Measurements from ENCODE around the gene PREX1. TPM values are rescaled to one million over a fixed set of nuclear protein-coding genes. Genes with fewer than 3 reads are reported as not detected.

The PREX1 gene
- total and polyA plus RNA-seq, 9 donors = 16.7 to 32.5 (median 22.5) TPM

GRCh38 chr20:48862279-48862678, 34.5 kb upstream of the PREX1 start:
- H3K9me3 ChIP-seq (replicated peaks; ENCODE audit: control insufficient read depth, low read depth, low read length) = no peaks in the 10 kb centered on the region
- no peak overlapping the region for H3K4me3 ChIP-seq (ENCODE audit: low read length)
- no peaks in the 10 kb centered on the region for H3K4me1 ChIP-seq (ENCODE audit: control insufficient read depth, insufficient read depth, low read length)
- WGBS (ENCODE audit: insufficient coverage) = no CpG with 5 or more reads among the region's 1 CpG
- no peaks in the 10 kb centered on the region for H3K36me3 ChIP-seq (ENCODE audit: control insufficient read depth, insufficient read depth, low read length)
- DNase-seq = no peak
- peaks cover 4% of the 10 kb centered on the region for H3K27me3 ChIP-seq (ENCODE audit: control insufficient read depth, insufficient read depth, low read length)
- H3K27ac ChIP-seq (ENCODE audit: low read length) = no peak overlapping the region

GRCh38 chr20:48861444-48861843, 33.6 kb upstream of the PREX1 start:
- H3K4me1 ChIP-seq (ENCODE audit: control insufficient read depth, insufficient read depth, low read length) = no peaks in the 10 kb centered on the region
- H3K27ac ChIP-seq (ENCODE audit: low read length) = no peak overlapping the region
- no peak overlapping the region for H3K4me3 ChIP-seq (ENCODE audit: low read length)
- H3K27me3 ChIP-seq (ENCODE audit: control insufficient read depth, insufficient read depth, low read length) = peaks cover 4% of the 10 kb centered on the region
- DNase-seq = no peak
- H3K9me3 ChIP-seq (replicated peaks; ENCODE audit: control insufficient read depth, low read depth, low read length) = no peaks in the 10 kb centered on the region
- WGBS (ENCODE audit: insufficient coverage) = 88% methylated on average over 2 of the region's 2 CpGs
- no peaks in the 10 kb centered on the region for H3K36me3 ChIP-seq (ENCODE audit: control insufficient read depth, insufficient read depth, low read length)

- 43% methylated on average over 5 of the region's 6 CpGs for WGBS (ENCODE audit: insufficient coverage)
- H3K27ac ChIP-seq (ENCODE audit: low read length) = peak overlapping the region; percentile 42
- no peaks in the 10 kb centered on the region for H3K27me3 ChIP-seq (ENCODE audit: control insufficient read depth, insufficient read depth, low read length)
- no peaks in the 10 kb centered on the region for H3K9me3 ChIP-seq (replicated peaks; ENCODE audit: control insufficient read depth, low read depth, low read length)
- no peaks in the 10 kb centered on the region for H3K36me3 ChIP-seq (ENCODE audit: control insufficient read depth, insufficient read depth, low read length)
- peaks cover 7% of the 10 kb centered on the region for H3K4me1 ChIP-seq (ENCODE audit: control insufficient read depth, insufficient read depth, low read length)
- peak; percentile 66 for DNase-seq
- no peak overlapping the region for H3K4me3 ChIP-seq (ENCODE audit: low read length)
These were observed 30.4 kb upstream of the PREX1 start for GRCh38 chr20:48858075-48858790.

GRCh38 chr20:48856130-48856529, 28.3 kb upstream of the PREX1 start:
- no peaks in the 10 kb centered on the region for H3K9me3 ChIP-seq (replicated peaks; ENCODE audit: control insufficient read depth, low read depth, low read length)
- H3K36me3 ChIP-seq (ENCODE audit: control insufficient read depth, insufficient read depth, low read length) = no peaks in the 10 kb centered on the region
- peaks cover 7% of the 10 kb centered on the region for H3K4me1 ChIP-seq (ENCODE audit: control insufficient read depth, insufficient read depth, low read length)
- DNase-seq = no peak
- WGBS (ENCODE audit: insufficient coverage) = 100% methylated on average over 1 of the region's 5 CpGs
- no peak overlapping the region for H3K27ac ChIP-seq (ENCODE audit: low read length)
- no peaks in the 10 kb centered on the region for H3K27me3 ChIP-seq (ENCODE audit: control insufficient read depth, insufficient read depth, low read length)
- H3K4me3 ChIP-seq (ENCODE audit: low read length) = no peak overlapping the region

- WGBS (ENCODE audit: insufficient coverage) = 79% methylated on average over 2 of the region's 4 CpGs
These were observed 27.2 kb upstream of the PREX1 start for GRCh38 chr20:48855046-48855445.

GRCh38 chr20:48852609-48853008, 24.8 kb upstream of the PREX1 start:
- Histone ChIP-seq H3K4me1 (ENCODE audit: control insufficient read depth, insufficient read depth, low read length) (peaks cover 9% of the 10 kb centered on the region), H3K36me3 (ENCODE audit: control insufficient read depth, insufficient read depth, low read length) (no peaks in the 10 kb centered on the region), H3K27me3 (ENCODE audit: control insufficient read depth, insufficient read depth, low read length) (no peaks in the 10 kb centered on the region), H3K4me3 (ENCODE audit: low read length) (no peak overlapping the region), H3K9me3 (replicated peaks; ENCODE audit: control insufficient read depth, low read depth, low read length) (no peaks in the 10 kb centered on the region), H3K27ac (ENCODE audit: low read length) (no peak overlapping the region)
- no peak for DNase-seq

More at GRCh38 chr20:48855046-48855445, 27.2 kb upstream of the PREX1 start:
- no peak for DNase-seq
- H3K27me3 ChIP-seq (ENCODE audit: control insufficient read depth, insufficient read depth, low read length) = no peaks in the 10 kb centered on the region
- no peaks in the 10 kb centered on the region for H3K36me3 ChIP-seq (ENCODE audit: control insufficient read depth, insufficient read depth, low read length)
- peaks cover 9% of the 10 kb centered on the region for H3K4me1 ChIP-seq (ENCODE audit: control insufficient read depth, insufficient read depth, low read length)
- no peaks in the 10 kb centered on the region for H3K9me3 ChIP-seq (replicated peaks; ENCODE audit: control insufficient read depth, low read depth, low read length)
- H3K4me3 ChIP-seq (ENCODE audit: low read length) = no peak overlapping the region
- H3K27ac ChIP-seq (ENCODE audit: low read length) = no peak overlapping the region

- no peak overlapping the region for H3K4me3 ChIP-seq (ENCODE audit: low read length)
- peaks cover 14% of the 10 kb centered on the region for H3K4me1 ChIP-seq (ENCODE audit: control insufficient read depth, insufficient read depth, low read length)
- H3K9me3 ChIP-seq (replicated peaks; ENCODE audit: control insufficient read depth, low read depth, low read length) = no peaks in the 10 kb centered on the region
- H3K27me3 ChIP-seq (ENCODE audit: control insufficient read depth, insufficient read depth, low read length) = no peaks in the 10 kb centered on the region
- no peak overlapping the region for H3K27ac ChIP-seq (ENCODE audit: low read length)
- no peaks in the 10 kb centered on the region for H3K36me3 ChIP-seq (ENCODE audit: control insufficient read depth, insufficient read depth, low read length)
- DNase-seq = no peak
- no CpG with 5 or more reads among the region's 6 CpGs for WGBS (ENCODE audit: insufficient coverage)
These were observed 23.8 kb upstream of the PREX1 start for GRCh38 chr20:48851579-48851978.

- no peaks in the 10 kb centered on the region for H3K27me3 ChIP-seq (ENCODE audit: control insufficient read depth, insufficient read depth, low read length)
These were observed 23.1 kb upstream of the PREX1 start for GRCh38 chr20:48850977-48851299.

GRCh38 chr20:48850257-48850976, 22.6 kb upstream of the PREX1 start:
- no peak for DNase-seq
- Histone ChIP-seq H3K9me3 (replicated peaks; ENCODE audit: control insufficient read depth, low read depth, low read length) (no peaks in the 10 kb centered on the region), H3K27me3 (ENCODE audit: control insufficient read depth, insufficient read depth, low read length) (no peaks in the 10 kb centered on the region), H3K27ac (ENCODE audit: low read length) (no peak overlapping the region), H3K4me1 (ENCODE audit: control insufficient read depth, insufficient read depth, low read length) (peaks cover 19% of the 10 kb centered on the region), H3K36me3 (ENCODE audit: control insufficient read depth, insufficient read depth, low read length) (no peaks in the 10 kb centered on the region), H3K4me3 (ENCODE audit: low read length) (no peak overlapping the region)
- 45% methylated on average over 9 of the region's 11 CpGs for WGBS (ENCODE audit: insufficient coverage)

More at GRCh38 chr20:48850977-48851299, 23.1 kb upstream of the PREX1 start:
- no peak for DNase-seq
- H3K4me1 ChIP-seq (ENCODE audit: control insufficient read depth, insufficient read depth, low read length) = peaks cover 19% of the 10 kb centered on the region
- H3K9me3 ChIP-seq (replicated peaks; ENCODE audit: control insufficient read depth, low read depth, low read length) = no peaks in the 10 kb centered on the region
- no peaks in the 10 kb centered on the region for H3K36me3 ChIP-seq (ENCODE audit: control insufficient read depth, insufficient read depth, low read length)
- no CpG with 5 or more reads among the region's 6 CpGs for WGBS (ENCODE audit: insufficient coverage)
- H3K27ac ChIP-seq (ENCODE audit: low read length) = no peak overlapping the region
- H3K4me3 ChIP-seq (ENCODE audit: low read length) = no peak overlapping the region

GRCh38 chr20:48849779-48850178, 22.0 kb upstream of the PREX1 start:
- no peak for DNase-seq

More at GRCh38 chr20:48849779-48850178, 22.0 kb upstream of the PREX1 start:
- no peak overlapping the region for H3K27ac ChIP-seq (ENCODE audit: low read length)
- H3K27me3 ChIP-seq (ENCODE audit: control insufficient read depth, insufficient read depth, low read length) = no peaks in the 10 kb centered on the region
- no peaks in the 10 kb centered on the region for H3K9me3 ChIP-seq (replicated peaks; ENCODE audit: control insufficient read depth, low read depth, low read length)
- peaks cover 19% of the 10 kb centered on the region for H3K4me1 ChIP-seq (ENCODE audit: control insufficient read depth, insufficient read depth, low read length)
- H3K4me3 ChIP-seq (ENCODE audit: low read length) = no peak overlapping the region
- H3K36me3 ChIP-seq (ENCODE audit: control insufficient read depth, insufficient read depth, low read length) = no peaks in the 10 kb centered on the region
